Thyroid gland (tissue), 4 donors: ENCODE data around the gene AIG1. TPM values are rescaled to one million over a fixed set of nuclear protein-coding genes. Genes with fewer than 3 reads are reported as not detected.
"Not testable (repeated sequence)": the region's sequence is repeated elsewhere in the genome, so short reads cannot be mapped to it uniquely, and the experiment has no call there.

Experiments
- DNase-seq, 2 donors: peaks; one replicate each; pipeline ENCODE4 v3.0.0-alpha.2; 2019
- H3K27ac ChIP-seq, 3 donors: fragments of 200-600 bp; sonication (generic); 1 replicate in 2 of 3; 2 replicates in 1 of 3; pipeline ENCODE4 v1.5.1; 2016 to 2019; ENCODE audit warnings: mild to moderate bottlenecking in 1 of 3, moderate library complexity in 1 of 3
- H3K27me3 ChIP-seq: fragments of 200-600 bp; sonication (generic); one replicate; pipeline ENCODE4 v1.5.1; 2019
- H3K36me3 ChIP-seq, 2 donors: fragments of 200-600 bp; sonication (generic); one replicate each; pipeline ENCODE4 v1.5.1; 2016 to 2019
- H3K4me1 ChIP-seq, 2 donors: fragments of 200-600 bp; sonication (generic); one replicate each; pipeline ENCODE4 v1.5.1; 2017 to 2019
- H3K4me3 ChIP-seq, 3 donors: fragments of 200-600 bp; sonication (generic); replicated peaks in 1 of 3; 1 replicate in 2 of 3; 2 replicates in 1 of 3; pipeline ENCODE4 v1.5.1; 2016; ENCODE audit warnings: mild to moderate bottlenecking in 1 of 3
- H3K9me3 ChIP-seq: fragments of 200-600 bp; sonication (generic); one replicate; pipeline ENCODE4 v1.5.1; 2017
- CTCF ChIP-seq, 6 experiments: fragments of 200-600 bp in 3 of 6; fragments of 450-650 bp in 3 of 6; sonication (generic) in 3 of 6; IDR thresholded peaks; one replicate each; pipeline ENCODE4 v1.5.1; 2016 to 2019; ENCODE audit warnings: antibody characterized with exemption in 6 of 6, mild to moderate bottlenecking in 2 of 6, inconsistent platforms in 1 of 6, moderate library complexity in 1 of 6
- POLR2A ChIP-seq, 2 donors: fragments of 450-650 bp; IDR thresholded peaks; one replicate each; pipeline ENCODE4 v1.6.1; 2017; ENCODE audit warnings: antibody characterized with exemption in 2 of 2, mild to moderate bottlenecking in 2 of 2, moderate library complexity in 1 of 2
- WGBS, 2 donors: methylation state at CpG; one replicate each; pipeline ENCODE4 v1.1.5; 2017; 5-methylcytosine and 5-hydroxymethylcytosine counted together
- intact Hi-C: fragments of 100-400 bp; cut with DNase I; formaldehyde crosslinking; loops from one replicate; pipeline ENCODE4 v1.15.1; 2023
- total RNA-seq, 4 donors: library from RNA; depleted of rRNA; stranded (reverse); fragments of >200 nt; gene quantifications; one replicate each; pipeline ENCODE4 v1.2.3, GENCODE V29; 2016

Gene AIG1
- total RNA-seq, 4 donors from 2014 or later = 57.8 to 101 (median 77.0) TPM

DNA sequence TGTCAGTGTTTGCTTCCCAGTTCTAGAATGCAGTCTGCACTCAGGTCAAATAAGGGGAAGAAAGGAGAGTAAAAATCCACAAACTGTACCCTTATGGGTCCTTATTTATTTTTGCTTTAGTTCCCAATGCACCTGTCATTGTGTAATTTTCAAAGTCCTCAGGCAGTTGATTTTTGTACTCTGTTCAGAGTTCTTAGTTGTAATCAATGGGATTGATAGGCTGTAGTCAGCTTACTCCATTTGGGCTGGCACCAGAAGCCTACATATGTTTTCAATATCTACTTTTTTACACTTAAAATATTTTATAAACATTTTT is 18.6 kb downstream of the AIG1 start:
- Histone ChIP-seq H3K4me3 (no peak overlapping the region), H3K4me1 (no peaks in the 10 kb centered on the region), H3K9me3 (no peaks in the 10 kb centered on the region), H3K27ac (no peak overlapping the region), H3K36me3 (no peaks in the 10 kb centered on the region), H3K27me3 (no peaks in the 10 kb centered on the region)
- TF ChIP-seq POLR2A (IDR thresholded peaks at IDR 0.05) = no peak
- TF ChIP-seq CTCF (IDR thresholded peaks at IDR 0.05) = no peak
- DNase-seq = no peak
- intact Hi-C loops = no loop called here

- H3K27me3 ChIP-seq, H3K4me3 ChIP-seq, H3K9me3 ChIP-seq, H3K36me3 ChIP-seq, H3K27ac ChIP-seq, intact Hi-C loops, H3K4me1 ChIP-seq, DNase-seq: not testable (repeated sequence)
- WGBS, 2 donors = 92 to 94% methylated on average over 9 of the region's 9 CpGs
These were observed 21.6 kb downstream of the AIG1 start for GRCh38 chr6:143082274-143082673.

GRCh38 chr6:143084019-143084418 is 23.3 kb downstream of the AIG1 start:
- H3K27ac ChIP-seq, H3K36me3 ChIP-seq, H3K4me1 ChIP-seq, H3K9me3 ChIP-seq, H3K27me3 ChIP-seq, H3K4me3 ChIP-seq, DNase-seq, intact Hi-C loops: not testable (repeated sequence)
- WGBS, 2 donors = 97 to 100% methylated on average over 6 to 8 of the region's 8 CpGs

- H3K9me3 ChIP-seq, DNase-seq, H3K27me3 ChIP-seq, intact Hi-C loops, H3K27ac ChIP-seq, H3K4me3 ChIP-seq, H3K36me3 ChIP-seq, H3K4me1 ChIP-seq: not testable (repeated sequence)
- WGBS, 2 donors = 97 to 98% methylated on average over 11 of the region's 11 CpGs
These were observed 26.6 kb downstream of the AIG1 start for GRCh38 chr6:143087335-143087734.

GRCh38 chr6:143087856-143088255 is 27.2 kb downstream of the AIG1 start:
- H3K27me3 ChIP-seq = no peaks in the 10 kb centered on the region
- no peak overlapping the region for H3K27ac ChIP-seq
- no peaks in the 10 kb centered on the region for H3K9me3 ChIP-seq
- no peak for TF ChIP-seq CTCF (IDR thresholded peaks at IDR 0.05)
- no peak for TF ChIP-seq POLR2A (IDR thresholded peaks at IDR 0.05)
- no peak overlapping the region for H3K4me3 ChIP-seq
- DNase-seq = no peak
- intact Hi-C loops = no loop called here
- H3K4me1 ChIP-seq = no peaks in the 10 kb centered on the region
- 90 to 95% methylated on average over 2 of the region's 2 CpGs for WGBS, 2 donors
- H3K36me3 ChIP-seq = no peaks in the 10 kb centered on the region

DNA sequence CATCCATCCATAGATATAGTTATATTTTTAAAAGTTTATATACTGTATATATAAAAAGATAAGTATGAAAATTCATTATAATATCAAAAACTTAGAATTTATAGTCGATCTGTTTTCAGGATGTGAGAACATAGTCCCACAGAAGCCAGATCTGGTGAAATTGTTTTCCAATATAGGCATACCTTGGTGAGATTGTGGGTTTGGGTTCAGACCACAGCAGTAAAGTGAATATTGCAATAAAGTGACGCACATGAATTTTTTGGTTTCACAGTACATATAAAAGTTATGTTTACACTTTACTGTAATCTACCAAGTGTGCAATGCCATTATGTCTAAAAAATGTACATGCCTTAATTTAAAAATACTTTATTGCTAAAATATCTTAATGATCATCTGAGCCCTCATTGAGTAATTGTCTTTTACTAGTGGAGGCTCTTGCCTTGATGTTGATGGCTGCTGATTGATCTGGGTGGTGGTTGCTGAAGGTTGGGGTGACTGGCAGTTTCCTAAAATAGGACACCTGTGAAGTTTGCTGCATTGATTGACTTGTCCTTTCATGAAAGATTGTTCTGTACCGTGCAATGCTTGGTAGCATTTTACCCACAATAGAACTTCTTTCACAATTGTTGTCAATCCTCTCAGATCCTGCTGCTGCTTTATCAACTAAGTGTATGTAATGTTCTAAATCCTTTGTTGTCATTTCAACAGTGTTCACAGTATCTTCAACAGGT is 29.8 kb downstream of the AIG1 start:
- DNase-seq = no peak
- intact Hi-C loops = no loop called here
- no peak overlapping the region for H3K4me3 ChIP-seq
- no peaks in the 10 kb centered on the region for H3K9me3 ChIP-seq
- no peaks in the 10 kb centered on the region for H3K36me3 ChIP-seq
- WGBS, 2 donors = 90 to 94% methylated on average over 3 of the region's 3 CpGs
- H3K27ac ChIP-seq = no peak overlapping the region
- no peaks in the 10 kb centered on the region for H3K4me1 ChIP-seq
- TF ChIP-seq CTCF (IDR thresholded peaks at IDR 0.05) = no peak
- TF ChIP-seq POLR2A (IDR thresholded peaks at IDR 0.05) = no peak
- no peaks in the 10 kb centered on the region for H3K27me3 ChIP-seq

DNA sequence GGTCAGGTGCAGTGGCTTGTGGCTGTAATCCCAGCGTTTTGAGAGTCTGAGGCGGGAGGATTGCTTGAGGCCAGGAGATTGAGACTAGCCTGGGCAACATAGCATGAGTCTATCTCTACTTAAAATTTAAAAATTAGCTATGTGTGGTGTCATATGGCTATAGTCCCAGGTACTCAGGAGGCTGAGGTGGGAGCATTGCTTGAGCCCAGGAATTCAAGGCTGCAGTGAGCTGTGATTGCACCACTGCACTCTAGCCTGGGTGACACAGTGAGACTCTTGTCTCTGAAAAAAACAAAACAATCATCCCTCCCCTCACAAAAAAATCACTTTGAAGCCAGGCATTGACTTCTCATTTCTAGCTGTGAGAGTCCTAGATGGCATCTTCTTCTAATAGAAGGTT is 32.1 kb downstream of the AIG1 start:
- Histone ChIP-seq H3K4me3 (no peak overlapping the region), H3K27me3 (no peaks in the 10 kb centered on the region), H3K4me1 (no peaks in the 10 kb centered on the region), H3K9me3 (no peaks in the 10 kb centered on the region), H3K27ac (no peak overlapping the region), H3K36me3 (no peaks in the 10 kb centered on the region)
- intact Hi-C loops = no loop called here
- 100% methylated on average over 2 of the region's 2 CpGs for WGBS, 2 donors
- TF ChIP-seq CTCF (IDR thresholded peaks at IDR 0.05) (no peak), POLR2A (IDR thresholded peaks at IDR 0.05) (no peak)
- no peak for DNase-seq
